Left hindlimb (tissue), 1 donor: ENCODE results near the gene RASGRF2.
"Not testable (repeated sequence)": the region's sequence is repeated elsewhere in the genome, so short reads cannot be mapped to it uniquely, and the experiment has no call there.

Source experiments
- DNase-seq: peaks from one replicate; pipeline ENCODE4 v3.0.0-alpha.2; 2018

Gene RASGRF2

DNA sequence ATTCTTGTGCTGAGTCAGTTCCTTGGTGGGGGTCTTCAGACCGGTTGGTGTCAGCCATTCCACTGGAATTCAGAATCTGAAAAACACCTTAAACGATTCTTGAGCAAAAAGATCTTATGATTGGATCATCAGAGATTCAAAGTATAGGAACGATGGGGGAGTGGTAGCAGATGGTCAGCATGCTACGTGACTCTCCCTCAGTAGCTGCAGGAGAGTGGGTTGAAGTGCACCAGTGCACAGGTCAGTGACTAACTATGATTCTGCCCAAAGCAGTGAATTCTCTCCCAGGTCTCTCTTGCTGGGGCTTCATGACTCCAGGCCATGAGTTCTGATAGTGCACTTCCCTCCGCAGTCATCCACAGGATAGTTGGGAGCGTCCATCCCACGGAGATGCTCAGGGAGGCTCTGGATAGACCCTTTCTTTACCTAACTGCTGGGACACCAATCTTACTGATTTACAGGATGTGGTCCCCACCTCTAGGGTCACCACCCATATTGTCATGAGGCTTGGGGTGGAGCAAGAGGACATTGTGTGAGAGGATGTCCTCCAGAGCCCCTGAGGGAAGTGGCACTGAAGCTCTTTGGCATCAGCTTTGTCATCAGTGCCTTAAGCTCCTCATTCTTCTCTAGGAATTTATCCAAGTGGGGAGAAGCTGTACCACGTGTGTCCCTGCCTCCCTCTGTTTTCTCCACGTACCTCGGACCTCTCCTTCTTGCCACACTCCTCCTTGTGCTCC lies 62.0 kb downstream of the RASGRF2 start:
- DNase-seq, result no peak

DNA sequence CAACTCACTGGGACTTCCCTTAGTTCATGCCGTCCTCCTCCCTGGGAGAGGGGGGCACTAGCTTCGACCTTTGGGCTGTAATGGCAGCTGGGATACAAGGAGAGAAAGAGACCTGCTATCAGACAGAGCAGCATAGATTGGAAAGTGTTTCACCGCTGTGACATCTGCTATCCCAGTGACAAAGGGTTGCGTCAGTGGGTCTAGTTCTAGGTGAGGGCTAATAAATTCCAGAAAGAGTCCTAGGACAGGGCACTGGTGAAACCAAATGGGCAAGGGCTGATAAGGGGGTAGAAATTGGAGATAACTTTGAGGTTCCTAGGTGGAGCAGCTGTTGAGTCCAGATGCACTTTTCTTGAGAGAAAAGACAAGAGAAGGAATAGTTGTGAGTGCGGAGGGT lies 62.5 kb downstream of the RASGRF2 start:
- DNase-seq, result no peak

DNA sequence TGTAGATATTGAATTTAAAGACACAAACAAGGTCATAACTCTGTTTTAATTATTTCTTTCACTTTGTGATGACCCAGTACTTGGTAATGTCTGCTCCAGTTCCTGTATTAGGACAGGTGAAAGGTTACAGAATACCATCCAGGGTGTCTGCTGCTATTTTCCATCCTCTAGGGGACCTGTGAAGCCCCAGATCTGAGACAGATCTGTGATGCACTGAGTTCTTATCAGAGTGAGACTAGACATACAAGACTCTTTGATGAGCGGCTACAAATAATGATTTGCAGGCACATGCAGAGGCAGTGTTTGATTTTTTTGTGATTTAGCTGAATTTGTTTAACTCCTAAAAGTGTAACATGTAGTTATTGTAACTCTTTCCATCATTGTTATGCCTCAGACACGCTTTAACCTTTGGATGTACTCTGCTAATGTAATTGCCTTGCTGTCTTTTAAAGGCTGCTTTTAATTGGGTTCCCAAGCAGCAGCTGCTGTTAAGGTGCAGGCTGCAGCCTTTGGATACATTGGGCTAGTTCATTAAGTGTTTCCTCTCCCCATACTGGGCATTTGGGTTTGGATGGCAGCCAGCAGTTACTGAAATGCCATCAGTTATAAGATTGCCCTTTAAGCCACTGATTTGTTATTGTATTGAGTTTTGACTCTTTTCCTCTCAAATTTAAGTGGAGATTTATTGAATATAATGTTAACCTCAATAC lies 63.3 kb downstream of the RASGRF2 start:
- no peak for DNase-seq

DNA sequence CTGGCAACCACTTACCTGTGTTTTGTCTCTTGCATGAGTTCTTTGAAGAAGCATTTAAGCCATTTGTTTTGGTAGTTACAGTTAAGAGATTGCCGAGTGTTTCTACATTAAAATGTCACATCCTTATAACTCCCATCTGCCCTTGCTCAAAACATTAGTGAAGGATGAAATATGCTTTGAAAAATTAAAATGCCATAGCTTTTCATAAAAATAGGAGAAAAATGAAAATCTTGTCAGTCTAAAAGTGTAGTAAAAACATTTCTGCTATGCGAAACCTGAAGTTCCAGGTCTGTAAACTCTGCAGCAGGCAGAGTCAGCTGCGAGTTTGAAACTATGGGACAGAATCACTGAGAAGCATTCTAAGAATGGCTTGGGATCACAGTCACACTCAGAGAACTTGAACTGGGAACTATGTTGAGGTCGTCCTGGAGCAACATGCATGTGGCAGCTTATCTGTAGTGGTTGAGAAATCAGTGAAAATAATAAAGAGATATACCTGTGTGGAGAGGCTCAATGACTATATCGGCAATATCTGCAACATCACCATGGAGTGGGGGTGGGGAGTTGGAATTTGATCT lies 67.4 kb downstream of the RASGRF2 start:
- no peak for DNase-seq

DNA sequence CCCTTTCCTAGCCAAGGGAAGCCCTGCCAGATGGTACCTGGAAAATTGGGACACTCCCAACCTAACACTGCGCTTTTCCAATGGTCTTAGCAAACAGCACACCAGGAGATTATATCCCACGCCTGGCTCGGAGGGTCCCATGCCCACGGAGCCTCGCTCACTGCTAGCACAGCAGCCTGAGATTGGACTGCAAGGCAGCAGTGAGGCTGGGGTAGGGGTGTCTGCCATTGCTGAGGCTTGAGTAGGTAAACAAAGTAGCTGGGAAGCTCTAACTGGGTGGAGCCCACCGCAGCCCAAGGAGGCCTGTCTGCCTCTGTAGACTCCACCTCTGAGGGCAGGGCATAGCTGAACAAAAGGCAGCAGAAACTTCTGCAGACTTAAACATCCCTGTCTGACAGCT lies 68.7 kb downstream of the RASGRF2 start:
- not testable (repeated sequence) for DNase-seq

DNA sequence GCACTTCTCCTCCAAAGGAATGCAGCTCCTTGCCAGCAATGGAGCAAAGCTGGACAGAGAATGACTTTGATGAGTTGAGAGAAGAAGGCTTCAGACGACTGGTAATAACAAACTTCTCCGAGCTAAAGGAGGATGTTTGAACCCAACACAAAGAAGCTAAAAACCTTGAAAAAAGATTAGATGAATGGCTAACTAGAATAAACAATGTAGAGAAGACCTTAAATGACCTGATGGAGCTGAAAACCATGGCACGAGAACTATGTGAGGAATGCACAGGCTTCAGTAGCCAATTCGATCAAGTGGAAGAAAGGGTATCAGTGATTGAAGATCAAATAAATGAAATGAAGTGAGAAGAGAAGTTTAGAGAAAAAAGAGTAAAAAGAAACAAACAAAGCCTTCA lies 69.6 kb downstream of the RASGRF2 start:
- DNase-seq, result not testable (repeated sequence)

DNA sequence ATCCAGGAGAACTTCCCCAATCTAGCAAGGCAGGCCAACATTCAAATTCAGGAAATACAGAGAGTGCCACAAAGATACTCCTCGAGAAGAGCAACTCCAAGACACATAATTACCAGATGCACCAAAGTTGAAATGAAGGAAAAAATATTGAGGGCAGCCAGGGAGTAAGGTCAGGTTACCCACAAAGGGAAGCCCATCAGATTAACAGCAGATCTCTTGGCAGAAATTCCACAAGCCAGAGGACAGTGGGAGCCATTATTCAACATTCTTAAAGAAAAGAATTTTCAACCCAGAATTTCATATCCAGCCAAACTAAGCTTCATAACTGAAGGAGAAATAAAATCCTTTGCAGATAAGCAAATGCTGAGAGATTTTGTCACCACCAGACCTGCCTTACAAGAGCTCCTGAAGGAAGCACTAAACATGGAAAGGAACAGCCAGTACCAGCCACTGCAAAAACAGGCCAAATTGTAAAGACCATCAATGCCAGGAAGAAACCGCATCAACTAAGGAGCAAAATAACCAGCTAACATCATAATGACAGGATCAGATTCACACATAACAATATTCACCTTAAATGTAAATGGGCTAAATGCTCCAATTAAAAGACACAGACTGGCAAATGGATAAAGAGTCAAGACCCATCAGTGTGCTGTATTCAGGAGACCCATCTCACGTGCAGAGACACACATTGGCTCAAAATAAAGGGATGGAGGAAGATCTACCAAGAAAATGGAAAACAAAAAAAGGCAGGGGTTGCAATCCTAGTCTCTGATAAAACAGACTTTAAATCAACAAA lies 70.3 kb downstream of the RASGRF2 start:
- not testable (repeated sequence) for DNase-seq

DNA sequence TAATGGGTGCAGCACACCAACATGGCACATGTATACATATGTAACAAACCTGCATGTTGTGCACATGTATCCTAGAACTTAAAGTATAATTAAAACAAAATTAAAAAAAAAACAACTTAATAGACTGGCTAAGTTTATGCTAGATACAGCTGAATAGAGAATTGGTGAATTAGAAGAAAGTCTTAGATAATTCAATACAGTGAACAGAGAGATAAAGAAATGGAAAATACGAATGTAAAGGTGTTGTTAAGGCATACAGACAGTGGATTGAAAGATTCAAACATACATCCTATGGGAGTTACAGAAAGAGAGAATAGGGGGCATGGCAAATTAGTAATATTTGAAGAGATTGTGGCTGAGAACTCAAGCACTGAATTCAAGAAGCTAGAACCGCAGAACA lies 75.4 kb downstream of the RASGRF2 start:
- no peak for DNase-seq

DNA sequence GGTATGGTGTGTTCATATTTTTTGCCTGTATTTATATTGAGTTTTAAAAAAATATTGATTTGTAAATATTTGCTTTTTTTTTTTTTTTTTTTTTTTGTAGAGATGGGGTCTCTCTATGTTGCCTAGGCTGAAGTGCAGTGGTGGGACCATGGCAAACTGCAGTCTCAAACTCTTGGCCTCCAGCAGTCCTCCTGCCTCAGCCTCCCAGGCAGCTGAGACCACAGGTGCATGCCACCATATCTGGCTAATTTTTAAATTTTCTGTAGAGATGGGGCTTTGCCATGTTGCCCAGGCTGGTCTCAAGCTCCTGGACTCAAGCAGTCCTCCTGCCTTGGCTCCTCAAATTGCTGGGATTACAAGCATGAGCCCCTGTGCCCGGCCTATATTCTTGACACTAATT lies 78.3 kb downstream of the RASGRF2 start:
- DNase-seq, result no peak

DNA sequence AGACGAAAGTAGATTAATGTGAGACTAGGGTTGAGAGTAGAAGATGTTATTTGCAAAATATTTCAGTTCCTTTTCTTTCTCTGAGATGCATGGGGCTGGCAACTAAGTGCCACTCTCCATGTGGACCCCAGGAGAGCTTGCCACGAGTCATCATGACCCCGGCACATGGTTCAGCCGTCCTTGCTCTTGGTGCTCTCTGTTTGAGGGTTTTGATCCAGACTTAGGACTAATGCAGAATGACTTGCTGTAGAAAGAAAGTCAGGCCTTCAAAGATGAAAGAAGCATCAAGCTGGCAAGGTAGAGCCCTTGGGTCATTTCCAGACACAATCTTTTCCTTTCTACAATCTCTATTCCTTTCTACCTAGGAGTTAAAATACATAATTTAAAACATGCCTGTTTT lies 84.7 kb downstream of the RASGRF2 start:
- DNase-seq, result no peak

DNA sequence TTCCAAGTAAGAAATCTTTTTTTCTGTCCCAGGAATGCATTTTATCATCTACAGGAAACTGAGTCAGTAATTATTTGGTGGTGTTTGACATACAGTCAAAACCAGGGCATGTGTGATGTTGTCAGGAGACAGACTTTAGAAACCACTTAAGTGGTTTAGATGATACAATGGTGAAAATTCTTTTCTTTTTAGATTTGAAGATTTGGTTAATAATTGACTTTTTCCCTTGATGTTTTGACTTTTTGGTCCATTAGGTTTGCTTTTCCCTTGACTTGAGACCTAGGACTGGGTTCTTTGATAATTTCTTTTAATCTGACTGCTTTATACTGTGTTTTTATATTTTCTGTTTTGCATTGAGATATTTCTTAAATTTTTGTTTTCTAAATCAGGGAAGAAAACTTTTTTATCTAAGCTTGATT lies 85.2 kb downstream of the RASGRF2 start:
- DNase-seq, result no peak

DNA sequence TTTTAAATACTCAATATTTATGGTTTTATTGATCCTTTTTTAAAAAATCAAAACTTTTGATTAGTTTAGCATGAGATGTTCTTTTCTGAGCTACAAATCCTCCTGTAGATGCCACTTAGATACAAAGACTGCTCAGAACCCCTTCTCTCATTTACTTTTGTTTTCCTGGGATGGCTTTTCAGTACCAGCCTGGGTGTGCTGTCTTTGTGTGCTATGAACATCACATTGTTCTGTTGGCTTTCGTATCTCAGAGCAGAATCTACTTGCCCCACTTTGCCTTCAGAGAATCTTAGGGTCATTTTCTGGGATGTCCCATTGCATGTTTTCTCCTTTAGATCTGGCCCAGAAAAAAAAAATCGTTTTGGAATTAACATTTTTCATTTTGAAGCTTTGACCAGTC lies 85.9 kb downstream of the RASGRF2 start:
- no peak for DNase-seq

DNA sequence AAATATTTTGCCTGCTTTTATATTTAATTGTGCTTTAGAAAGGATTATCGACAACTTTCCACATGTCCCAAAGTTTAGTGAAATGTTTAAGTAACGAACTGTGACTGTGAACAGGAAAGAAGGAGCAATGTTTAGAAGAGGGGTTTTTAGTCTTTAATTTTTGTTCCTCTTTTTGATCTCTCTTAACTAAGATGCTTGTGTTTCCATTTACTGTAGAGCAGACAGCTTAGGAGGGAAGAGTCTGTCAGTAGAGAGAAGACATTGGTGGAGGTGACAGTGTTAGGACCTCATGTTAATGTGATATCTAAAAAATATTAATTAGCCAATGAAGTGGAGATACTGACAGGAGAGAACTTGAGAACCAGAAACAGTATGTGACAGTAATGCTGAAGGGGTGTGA lies 92.2 kb downstream of the RASGRF2 start:
- DNase-seq, result no peak

DNA sequence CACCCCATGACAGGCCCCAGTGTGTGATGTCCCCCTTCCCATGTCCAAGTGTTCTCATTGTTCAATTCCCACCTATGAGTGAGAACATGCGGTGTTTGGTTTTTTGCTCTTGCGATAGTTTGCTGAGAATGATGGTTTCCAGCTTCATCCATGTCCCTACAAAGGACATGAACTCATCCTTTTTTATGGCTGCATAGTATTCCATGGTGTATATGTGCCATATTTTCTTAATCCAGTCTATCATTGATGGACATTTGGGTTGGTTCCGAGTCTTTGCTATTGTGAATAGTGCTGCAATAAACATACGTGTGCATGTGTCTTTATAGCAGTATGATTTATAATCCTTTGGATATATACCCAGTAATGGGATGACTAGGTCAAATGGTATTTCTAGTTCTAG lies 93.1 kb downstream of the RASGRF2 start:
- not testable (repeated sequence) for DNase-seq

DNA sequence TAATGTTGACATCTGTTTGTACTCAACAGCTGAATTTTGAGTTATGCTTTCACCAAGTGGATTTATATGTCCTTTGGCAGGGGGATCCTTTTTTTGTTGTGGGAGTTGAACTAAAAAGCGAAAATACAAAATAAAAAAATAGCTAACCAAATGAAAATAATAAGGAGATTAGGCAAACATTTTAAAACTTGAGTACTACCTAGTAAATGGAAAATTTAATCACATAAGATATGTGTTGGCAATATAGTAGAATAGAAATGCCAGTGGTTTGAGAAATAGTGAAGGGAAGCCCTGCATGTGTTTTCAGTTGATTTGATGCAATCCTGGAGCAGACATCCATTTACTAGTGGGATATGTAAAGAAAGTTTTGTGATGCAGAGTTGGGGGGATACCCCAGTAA lies 98.0 kb downstream of the RASGRF2 start:
- DNase-seq, result no peak

DNA sequence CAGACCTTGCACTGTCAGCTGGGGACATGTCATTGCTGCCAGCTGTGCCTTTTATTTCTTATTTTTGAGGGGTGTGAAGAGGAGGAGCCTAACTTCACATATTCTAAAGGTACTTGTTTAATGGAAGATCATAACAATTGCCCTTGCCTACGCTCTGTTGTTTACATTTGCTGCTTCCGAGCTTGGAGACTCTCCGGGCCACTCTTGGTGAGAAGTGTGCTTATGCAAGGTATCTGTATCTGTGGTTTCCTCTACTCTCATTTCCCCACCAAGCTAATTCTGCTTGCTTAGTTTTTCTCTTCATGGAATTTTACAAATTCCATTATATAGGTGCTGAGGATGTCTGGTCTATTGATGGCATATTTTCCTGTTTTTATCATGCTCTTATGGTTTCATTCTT lies 105.3 kb downstream of the RASGRF2 start:
- DNase-seq, result no peak

DNA sequence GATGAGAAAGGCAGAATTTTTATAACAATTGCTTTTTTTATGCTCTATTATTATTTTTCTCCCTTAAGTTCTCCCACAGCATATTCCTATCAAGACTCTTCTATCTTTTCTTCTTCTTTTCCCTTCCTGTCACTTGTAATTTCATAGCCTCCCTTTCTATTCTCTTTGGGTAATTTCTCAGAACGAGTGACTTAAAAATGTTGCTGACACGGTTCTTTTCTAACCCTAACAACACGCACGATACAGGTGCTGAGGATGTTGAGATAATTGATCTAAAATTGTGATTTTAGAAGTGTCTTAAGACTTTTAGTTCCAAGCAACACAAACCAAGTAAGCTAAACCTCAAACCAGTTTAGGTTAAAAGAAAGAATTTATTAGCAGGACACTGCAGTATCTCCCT lies 105.9 kb downstream of the RASGRF2 start:
- no peak for DNase-seq

DNA sequence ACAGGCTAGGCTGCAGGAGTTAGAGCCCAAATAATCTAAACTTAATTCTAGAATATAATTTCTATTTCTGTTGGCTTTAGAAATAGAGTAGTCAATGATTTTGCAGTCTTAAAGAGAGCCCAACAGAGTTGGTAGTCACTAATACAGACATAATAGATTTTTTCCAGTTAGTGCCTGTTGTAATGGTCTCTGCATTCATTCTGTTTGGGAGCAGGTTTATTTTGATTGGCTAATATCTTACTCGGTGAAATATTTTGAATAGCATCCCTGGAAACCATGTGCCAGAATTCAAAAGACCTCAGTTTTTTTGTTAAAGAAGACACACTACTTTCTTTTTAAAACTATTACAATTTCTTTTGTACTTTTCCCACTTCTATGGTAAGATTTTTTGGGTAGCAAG lies 107.2 kb downstream of the RASGRF2 start:
- DNase-seq, result no peak

DNA sequence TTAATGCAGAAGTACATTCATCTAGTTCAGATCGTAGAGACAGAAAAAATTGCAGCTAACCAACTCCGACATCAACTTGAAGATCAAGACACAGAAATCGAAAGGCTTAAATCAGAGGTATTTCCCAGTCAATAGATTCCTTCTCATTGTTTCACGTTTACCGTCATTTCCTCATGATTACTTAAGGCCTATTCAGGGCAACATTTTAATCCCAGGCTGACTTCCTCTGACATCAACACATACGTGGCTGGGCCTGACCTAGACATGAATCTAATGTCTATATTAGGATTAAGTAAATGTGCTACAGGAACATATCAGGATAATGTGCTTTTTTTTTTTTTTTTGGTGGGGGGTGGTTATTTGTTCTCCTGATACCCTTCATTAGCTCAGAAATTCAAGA lies 107.9 kb downstream of the RASGRF2 start:
- DNase-seq, result no peak

DNA sequence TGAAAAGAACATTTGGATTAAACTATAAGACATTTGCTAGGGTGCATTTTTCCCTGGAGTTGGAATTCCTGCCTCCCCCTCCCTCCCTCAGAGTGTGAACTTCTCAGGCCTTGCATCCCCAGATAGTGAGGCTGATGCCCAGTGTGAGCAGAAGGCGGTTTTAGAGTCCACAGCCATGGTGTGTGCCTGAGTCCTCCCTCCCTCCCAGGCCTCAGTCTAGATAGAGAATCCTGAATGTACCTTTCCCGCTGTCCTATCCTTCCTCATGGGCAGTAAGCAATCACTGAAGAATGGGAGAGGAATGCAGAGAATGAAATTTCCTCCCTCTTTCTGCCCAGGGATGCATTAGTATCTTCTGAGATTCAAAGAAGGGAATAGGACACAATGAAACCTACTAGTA lies 108.5 kb downstream of the RASGRF2 start:
- no peak for DNase-seq

DNA sequence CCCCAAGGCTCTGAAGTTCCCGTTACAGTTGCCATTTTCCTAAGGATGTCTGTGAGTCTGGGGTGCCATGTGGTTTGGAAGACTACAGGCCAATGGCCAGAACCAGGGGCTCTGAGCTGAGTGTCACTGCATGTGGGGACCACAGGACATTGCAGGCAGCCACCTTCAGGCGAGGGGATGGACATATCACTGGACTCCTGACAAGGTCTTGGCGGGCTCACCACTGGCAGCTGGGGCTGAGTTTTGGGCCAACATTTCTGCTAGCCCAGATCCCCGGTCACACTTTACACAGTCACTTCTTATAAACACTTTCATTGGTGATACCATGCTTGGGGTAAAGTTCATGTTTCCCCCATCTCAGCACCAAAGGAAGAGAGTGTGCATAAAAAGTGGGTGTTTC lies 109.8 kb downstream of the RASGRF2 start:
- no peak for DNase-seq

DNA sequence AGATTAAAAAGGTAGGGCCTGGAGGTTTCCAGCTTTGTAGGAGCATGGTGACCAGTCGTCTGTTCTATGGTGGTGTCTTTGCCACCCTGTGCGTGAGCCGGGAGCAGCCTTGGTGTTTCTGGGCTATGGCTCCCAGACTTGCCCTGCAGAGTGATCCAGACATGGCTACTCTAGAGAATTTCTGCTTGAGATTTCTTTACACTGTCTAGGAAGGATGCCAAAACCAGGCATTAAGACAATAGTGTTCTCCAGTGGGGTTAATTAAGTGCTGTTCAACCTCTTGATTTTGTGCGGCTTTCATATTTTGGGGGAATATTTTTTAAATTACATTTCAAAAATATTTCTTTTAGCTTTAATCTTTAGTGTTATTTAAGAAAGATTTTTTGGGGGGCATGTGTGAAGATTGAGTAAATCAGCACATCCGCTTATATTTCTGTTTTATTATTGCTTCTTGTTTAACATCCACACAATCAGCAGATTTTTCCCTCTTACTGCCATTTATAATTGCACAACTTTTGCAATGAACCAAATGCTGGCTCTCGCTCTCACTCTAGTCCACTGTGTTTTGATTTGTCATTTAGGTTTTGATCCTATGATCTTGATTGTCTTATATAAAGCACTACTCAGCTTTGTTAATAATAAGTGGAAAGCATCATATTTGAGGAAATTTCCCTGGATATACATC lies 110.5 kb downstream of the RASGRF2 start:
- no peak for DNase-seq

DNA sequence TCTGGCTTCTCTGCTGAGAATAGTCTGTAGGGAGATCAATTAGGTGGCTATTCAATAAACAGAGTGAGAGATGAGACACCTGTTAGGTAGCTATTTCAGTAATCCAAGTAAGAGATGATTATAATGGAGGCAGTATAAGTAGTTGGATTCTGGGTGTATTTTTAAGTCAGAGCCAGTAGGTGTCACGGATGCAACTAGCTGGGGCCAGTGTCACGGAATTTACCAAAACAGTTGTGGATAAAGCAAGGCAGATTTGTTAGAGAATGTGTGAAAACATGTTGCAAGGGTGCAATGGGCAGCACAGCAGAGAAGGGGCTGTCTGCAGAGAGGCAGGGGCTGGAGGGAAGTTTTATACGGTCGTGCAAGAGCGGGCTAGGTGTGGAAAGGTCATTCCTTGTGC lies 114.9 kb downstream of the RASGRF2 start:
- no peak for DNase-seq
